OCI-M2 (cell line): ENCODE measurements around the gene HBG2.
"Not testable (repeated sequence)": the region's sequence is repeated elsewhere in the genome, so short reads cannot be mapped to it uniquely, and the experiment has no call there.

Experiments
- DNase-seq: peaks from one replicate; lab custom pipeline; 2025; ENCODE audit not compliant: unreplicated experiment; lab: John Stamatoyannopoulos, UW

HBG2 gene

GRCh38 chr11:5282628-5283027 lies 28.0 kb upstream of the HBG2 start:
- DNase-seq, result no peak

- DNase-seq, result no peak
Observed at GRCh38 chr11:5281596-5281995, 27.0 kb upstream of the HBG2 start.

GRCh38 chr11:5280582-5281102 lies 26.1 kb upstream of the HBG2 start:
- DNase-seq, result peak; percentile 89

- DNase-seq, result no peak
Observed at GRCh38 chr11:5279471-5280090, 25.0 kb upstream of the HBG2 start.

- DNase-seq, result no peak
Observed at GRCh38 chr11:5277807-5278382, 23.3 kb upstream of the HBG2 start.

- no peak for DNase-seq
Observed at GRCh38 chr11:5276697-5277096, 22.1 kb upstream of the HBG2 start.

GRCh38 chr11:5275369-5276110 lies 21.0 kb upstream of the HBG2 start:
- DNase-seq, result peak; percentile 77

GRCh38 chr11:5274395-5274794 lies 19.8 kb upstream of the HBG2 start:
- DNase-seq, result no peak

GRCh38 chr11:5272395-5273017 lies 17.9 kb upstream of the HBG2 start:
- DNase-seq, result no peak

GRCh38 chr11:5269715-5270147 lies 15.2 kb upstream of the HBG2 start, which contains the start of gene HBE1:
TSS of gene HBE1 (minus strand) at chr11:5269945. CDS start at chr11:5269890, 55 bp downstream.
- no peak for DNase-seq

- DNase-seq, result no peak
Observed at GRCh38 chr11:5267033-5267563, 12.5 kb upstream of the HBG2 start.

GRCh38 chr11:5266609-5267008 lies 12.0 kb upstream of the HBG2 start:
- no peak for DNase-seq

GRCh38 chr11:5265832-5266231 lies 11.3 kb upstream of the HBG2 start:
- DNase-seq, result no peak

GRCh38 chr11:5258543-5259262 lies 4.1 kb upstream of the HBG2 start:
- DNase-seq, result no peak

GRCh38 chr11:5257296-5257695 lies 2.7 kb upstream of the HBG2 start:
- DNase-seq, result no peak

GRCh38 chr11:5254023-5254422 lies 558 bp downstream of the HBG2 start:
- not testable (repeated sequence) for DNase-seq

GRCh38 chr11:5253440-5253839 lies 1.1 kb downstream of the HBG2 start:
- not testable (repeated sequence) for DNase-seq

GRCh38 chr11:5252919-5253265 lies 1.7 kb downstream of the HBG2 start:
- DNase-seq, result no peak

- DNase-seq, result no peak
Observed at GRCh38 chr11:5252192-5252918, 2.2 kb downstream of the HBG2 start.

GRCh38 chr11:5251746-5252145 lies 2.8 kb downstream of the HBG2 start:
- DNase-seq, result no peak
